NCI-H146 (cell line): ENCODE data around the gene UBE2L3.
"Not testable (repeated sequence)": the region's sequence is repeated elsewhere in the genome, so short reads cannot be mapped to it uniquely, and the experiment has no call there.

ENCODE experiments used
- DNase-seq: peaks from one replicate; lab custom pipeline; 2025; lab: John Stamatoyannopoulos, UW

The UBE2L3 gene

DNA sequence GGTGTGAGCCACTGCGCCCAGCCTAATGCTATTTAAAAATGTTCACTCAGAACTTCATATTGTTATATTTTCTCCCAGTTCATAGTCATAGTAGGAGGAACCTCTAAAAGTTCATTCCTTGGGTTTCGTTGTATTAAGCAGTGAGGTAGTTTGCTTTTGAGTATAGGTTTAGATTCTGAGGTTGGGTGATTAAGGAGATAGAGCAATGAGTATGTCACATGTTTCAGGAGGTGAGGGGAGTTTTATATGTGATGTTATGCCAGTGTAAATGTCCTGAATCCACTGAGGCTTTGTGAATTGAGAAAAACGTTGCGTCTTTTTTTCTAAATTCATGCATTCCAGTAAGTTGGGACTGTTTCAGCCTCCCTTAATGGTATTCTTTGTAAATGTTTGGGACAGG is 4.2 kb downstream of the UBE2L3 start:
- DNase-seq = no peak

DNA sequence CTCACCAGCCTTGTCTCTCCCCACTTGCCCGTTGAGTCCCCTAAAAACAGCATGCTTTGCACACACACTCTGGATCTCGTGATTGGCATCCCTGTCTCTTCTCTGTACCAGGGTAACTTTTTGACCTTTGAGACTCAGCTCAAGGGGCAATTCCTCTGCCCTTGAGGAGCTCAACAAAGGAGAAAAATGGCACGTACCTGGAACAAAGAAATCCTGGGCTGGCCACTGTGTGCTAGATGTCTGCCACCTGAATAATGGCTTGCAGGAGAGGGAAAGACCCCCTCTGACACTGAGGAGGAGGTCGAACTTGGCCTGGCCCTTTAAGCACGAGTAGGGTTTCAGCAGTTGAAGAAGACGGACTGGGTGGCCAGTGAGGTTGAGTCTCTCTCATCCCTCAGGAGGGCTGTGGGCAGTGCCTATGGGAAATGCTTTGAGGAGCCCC is 5.8 kb downstream of the UBE2L3 start:
- no peak for DNase-seq

DNA sequence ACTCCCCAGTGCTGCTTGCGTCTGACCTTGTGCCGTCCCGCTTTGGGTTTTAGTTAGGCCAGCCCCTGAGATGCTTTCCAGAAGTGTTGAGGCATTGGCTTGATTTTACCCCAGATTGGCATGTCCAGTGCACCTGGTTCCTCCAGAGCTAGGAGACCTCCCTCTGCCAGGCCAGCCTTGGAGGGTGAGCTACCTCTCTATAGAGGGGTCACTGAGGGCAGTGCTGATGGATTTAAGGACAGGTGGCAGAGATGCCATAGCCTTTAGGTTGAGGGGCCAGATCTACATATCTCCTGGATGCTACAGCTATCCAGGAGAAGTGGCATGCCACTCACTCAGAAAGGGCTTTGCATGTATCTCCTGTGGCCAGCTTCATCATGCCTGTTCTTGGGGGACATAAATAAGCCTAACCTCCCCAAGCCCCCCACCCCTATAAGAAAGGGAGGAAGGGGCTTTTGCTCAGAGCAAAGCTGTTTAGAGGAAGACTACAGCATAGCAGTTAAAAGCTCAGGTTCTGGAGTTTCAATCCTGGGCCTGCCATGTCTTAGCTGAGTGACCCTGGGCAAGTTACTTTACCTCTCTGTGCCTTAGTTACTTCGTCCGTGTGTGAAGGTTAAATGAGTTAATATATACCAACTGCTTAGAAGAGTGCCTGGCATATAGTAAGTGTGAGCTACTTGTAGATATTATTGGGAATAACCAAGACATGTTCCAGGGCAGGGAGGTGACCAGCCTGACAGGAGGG is 6.4 kb downstream of the UBE2L3 start:
- no peak for DNase-seq

DNA sequence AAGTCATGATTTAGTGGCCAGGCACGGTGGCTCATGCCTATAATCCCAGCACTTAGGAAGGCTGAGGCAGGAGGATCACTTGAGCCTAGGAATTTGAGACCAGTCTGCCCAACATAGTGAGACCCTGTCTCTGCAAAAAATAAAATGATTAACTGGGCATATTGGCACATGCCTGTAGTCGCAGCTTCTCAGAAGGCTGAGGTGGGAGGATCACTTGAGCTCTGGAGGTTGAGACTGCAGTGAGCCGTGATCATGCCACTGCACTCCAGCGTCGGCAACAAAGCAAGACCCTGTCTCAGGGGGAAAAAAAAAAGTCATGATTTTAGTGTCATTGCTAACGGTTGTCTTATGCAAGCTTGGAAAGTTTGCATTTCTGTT is 11.9 kb downstream of the UBE2L3 start:
- no peak for DNase-seq

DNA sequence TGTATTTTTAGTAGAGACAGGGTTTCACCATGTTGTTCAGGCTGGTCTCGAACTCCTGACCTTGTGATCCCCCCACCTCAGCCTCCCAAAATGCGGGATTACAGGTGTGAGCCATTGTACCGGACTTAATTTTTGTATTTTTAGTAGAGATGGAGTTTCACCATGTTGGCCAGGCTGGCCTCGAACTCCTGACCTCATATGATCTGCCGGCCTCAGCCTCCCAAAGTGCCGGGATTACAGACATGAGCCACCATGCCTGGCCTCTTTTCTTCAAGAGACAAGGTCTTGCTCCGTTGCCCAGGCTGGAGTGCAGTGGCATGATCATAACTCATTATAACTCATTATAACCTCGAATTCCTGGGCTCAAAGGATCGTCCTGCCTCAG is 13.1 kb downstream of the UBE2L3 start:
- not testable (repeated sequence) for DNase-seq

DNA sequence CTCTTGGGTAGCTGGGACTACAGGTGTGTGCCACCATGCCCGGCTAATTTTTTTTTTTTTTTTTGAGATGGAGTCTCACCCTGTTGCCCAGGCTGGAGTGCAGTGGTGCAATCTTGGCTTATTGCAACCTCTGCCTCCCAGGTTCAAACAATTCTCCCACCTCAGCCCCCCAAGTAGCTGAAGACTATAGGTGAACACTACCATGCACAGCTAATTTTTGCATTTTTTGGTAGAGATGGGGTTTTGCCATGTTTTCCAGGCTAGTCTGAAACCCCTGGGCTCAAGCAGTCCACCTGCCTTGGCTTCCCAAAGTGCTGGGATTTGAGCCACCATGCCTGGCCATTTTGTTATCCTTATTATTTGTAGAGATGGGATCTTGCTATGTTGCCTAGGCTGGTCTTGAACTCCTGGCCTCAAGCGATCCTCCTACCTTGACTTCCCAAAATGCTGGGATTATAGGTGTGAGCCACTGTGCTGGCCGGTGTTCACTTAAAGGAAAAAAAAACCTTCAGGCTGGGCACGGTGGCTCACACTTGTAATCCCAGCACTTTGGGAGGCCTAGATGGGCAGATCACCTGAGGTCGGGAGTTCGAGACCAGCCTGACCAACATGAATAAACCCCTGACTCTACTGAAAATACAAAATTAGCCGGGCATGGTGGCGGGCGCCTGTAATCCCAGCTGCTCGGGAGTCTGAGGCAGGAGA is 13.6 kb downstream of the UBE2L3 start:
- DNase-seq = not testable (repeated sequence)

DNA sequence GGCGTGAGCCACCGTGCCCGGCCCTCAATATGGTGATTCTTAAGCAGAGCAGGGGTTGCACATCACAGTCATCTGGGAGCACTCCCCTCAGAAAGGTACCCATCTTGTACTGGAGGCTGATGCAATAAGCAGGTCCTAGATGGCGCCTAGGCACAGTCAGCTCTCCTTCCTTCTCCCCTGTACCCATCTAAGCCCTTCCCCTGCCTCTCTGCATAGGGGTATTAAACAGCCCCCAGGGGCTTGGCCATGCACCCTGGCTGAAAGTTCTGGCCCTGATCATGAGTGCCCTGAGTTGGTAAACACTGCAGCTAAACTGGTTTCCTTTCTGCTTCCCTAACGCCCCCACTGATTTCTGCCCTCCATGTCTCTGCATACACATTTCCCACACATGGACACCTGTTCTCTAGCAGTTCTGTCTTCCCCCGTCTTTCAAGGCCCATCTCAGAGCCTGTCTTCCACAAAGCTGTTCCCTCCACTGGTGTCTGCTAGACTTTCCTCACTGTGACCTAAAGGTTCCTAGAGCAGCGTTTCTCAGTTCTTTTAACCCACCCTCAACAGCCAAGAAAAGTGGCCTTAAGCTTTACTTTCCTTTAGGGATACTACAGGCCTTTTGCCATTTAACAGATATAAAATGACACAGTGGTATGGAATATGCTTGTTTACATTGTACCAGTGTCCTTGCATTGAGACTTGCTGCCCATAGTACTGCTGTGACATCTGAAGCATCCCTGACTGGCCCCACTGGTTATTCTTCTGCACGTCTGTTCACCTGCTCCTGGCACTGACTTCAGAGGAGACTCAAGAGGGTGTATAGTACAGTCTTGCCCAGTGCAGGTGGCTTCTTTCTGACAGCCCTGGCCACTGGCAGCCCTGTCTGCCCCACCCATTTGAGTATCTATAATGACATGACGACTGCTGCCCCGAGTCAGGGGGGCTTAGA is 15.6 kb downstream of the UBE2L3 start:
- no peak for DNase-seq

DNA sequence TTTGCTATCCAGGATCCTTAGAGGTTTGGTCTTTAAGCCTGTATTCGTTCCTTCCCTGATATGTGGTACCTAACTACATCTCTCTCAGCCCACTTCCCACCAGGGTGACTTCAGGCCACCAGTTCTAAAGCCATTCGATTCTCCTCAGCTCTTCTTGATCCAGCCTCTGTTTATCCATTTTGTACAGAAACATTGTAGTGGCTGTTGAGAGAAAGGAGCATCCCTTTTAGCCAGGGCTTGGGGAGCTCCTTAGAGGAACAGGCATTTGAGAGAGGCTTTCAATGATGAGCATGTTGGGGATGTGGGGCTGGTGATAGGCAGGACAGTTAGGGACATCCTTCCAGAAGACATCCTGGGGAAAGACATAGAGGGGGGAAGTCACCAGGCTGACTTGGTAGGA is 17.9 kb downstream of the UBE2L3 start:
- no peak for DNase-seq

DNA sequence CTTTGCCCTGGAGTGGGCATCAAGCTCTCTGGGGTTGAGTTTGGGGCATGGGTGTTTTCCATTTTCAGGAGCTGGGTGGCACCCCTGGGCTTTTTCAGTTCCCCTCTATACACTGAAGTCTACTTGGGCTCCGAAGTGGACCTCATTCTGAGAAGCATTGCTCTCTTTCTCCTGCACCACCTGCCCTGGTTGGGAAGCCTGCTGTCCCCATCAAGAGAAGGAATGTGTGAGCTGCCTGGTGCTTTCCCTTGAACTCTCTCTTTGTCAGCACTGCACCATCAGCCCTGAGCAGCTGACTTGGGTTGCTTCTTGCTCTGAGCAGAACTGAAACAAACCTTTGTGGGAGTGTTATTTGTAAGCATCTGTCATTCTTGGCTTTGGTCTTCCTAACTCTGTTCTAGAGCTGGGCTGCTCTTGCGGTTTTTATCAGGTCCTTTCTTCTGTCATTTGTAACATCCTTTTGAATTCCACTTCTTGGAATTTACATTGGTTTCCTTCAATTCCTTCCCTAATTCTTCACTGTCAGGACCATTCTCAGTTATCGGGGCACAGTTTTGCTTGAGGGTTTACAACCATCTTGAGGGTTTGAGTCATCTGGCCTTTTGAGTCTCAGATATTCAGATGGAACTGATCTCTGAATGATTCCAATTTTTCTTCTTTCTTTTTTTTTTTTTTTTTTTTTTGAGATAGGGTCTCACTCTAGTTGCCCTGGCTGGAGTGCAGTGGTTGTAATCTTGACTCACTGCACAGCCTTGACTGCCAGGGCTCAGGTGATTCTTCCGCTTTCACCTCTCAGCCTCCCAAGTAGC is 20.5 kb downstream of the UBE2L3 start:
- no peak for DNase-seq

DNA sequence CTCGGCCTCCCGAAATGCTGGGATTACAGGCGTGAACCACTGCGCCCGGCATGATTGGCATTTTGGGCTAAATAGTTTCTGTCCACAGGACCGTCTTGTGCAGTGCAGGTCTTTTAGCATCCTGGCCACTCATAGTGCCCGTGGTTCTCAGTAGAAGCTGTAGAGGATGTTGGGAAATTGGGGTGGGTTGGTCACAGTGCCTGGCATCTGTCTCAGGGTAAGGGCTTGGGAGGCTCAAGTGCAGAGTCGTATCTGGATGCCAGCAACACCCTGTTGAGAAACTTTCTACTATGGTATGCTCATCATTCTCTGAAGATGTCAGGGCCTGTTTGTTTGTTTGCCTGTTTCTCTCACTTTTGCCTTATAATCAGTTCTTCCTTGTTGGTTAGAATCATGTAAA is 21.9 kb downstream of the UBE2L3 start:
- DNase-seq = no peak

DNA sequence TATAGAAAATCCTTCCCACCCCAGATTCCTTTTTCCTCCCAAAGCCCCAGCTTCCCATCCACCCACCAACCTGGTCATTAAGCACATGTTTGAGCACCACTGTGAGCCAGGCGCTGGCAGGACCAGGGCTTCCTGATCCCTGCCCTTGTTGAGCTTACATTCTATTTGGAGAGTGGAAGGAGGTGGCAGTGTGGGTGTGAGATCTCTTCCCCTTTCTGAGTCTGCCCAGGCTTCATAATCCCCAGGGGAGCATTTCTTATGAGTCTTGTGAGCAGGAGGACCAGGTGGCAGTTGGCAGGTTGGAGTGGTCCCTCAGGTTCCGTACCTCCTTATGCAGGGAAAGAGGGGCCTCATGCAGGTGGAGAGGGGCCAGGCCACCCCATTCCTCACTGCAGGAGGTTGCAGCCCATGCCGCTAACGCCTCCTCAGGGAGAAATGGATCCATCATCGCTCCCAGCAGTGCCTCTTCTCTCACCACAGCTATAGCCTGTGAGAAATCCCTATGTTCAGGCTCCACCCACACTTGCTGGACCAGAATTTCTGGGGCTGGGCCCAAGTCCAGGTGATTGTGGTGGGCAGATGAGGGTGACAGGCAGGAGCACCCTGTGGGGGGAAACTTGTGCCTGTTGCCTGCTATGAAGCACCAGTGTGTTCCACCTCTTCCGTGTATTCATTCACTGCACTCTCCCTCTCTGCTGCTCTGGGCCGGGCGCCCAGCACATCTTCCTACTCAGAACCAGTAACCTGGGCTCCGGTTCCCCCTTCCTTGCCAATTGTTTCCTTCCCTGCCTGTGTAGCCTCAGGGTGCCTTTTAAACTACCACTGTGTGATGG is 23.5 kb downstream of the UBE2L3 start:
- no peak for DNase-seq

DNA sequence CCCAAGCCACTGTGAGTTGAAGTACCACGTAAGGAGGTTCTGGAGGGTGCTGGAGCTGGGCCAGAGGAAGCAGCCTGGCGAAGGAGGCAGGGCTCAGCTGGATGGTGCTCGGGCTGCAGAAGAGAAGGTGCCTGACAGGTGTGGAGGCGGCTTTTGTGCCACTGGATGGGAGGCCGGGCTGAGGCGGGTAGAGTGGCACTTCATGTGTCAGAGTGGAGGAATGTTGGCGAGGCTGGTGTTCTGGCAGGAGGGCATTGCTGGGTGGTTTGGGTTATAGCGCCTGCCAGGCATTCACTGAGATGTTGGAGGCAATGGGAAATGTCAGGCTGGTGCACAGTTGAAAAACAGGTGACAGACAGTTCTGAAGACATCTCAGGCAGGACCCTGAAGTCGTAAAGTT is 24.2 kb downstream of the UBE2L3 start:
- no peak for DNase-seq

DNA sequence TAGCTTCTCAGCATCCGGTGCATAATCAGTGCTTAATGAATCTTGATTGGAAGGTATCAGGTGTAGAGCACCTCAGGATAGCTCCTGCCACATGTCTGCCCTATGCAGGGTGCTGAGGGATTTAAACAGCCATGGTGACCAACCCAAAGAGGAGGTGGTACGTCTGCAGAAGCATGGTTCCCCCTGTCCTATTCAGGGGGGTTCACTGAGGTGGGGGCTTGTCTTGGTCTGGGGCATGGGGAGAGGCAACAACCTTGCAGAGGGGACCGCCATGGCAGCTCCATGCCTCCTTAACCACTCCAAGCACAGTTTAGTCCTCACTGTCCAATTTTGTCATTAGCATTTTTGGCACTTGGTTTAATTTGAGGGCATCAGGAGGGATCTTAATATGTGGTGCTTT is 24.9 kb downstream of the UBE2L3 start:
- no peak for DNase-seq

DNA sequence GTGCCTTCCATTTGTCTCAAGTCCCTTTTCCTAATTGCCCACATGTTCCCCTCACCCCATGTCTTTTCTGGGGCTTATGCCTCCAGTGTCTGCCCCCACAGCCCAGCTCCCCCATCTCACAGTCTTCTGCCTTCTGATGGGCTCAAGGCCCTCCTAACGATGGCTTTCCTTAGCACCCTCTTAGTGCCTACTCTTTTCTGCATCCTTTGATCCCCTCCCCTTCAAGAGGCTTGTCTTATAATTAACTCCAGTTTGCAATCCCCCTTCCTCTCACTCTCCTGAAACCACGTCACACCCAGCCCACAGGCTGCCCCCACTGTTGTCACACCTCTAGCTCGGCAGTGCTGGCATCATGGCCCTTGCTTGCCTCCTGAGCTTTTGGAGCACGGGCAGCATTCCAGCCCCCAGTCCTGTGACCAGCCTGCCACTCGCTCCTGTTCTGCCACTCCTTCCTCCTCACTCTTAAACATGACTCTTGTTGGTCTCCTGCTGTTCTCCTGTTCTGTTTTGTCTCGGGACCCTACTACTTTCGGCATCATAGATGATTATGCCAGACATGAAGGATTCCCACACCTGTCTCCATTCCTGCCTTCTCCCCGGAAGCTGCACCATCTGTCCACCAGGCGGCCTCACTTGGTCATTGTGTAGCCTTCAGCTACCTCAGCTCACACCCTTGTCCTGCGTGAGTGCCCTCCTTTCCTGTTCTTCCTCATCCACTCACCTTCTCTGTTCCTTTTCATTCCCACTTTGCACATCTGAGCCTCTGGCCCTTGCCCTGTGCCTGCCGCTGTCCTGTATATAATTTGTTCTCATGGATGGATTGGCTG is 26.1 kb downstream of the UBE2L3 start:
- no peak for DNase-seq

DNA sequence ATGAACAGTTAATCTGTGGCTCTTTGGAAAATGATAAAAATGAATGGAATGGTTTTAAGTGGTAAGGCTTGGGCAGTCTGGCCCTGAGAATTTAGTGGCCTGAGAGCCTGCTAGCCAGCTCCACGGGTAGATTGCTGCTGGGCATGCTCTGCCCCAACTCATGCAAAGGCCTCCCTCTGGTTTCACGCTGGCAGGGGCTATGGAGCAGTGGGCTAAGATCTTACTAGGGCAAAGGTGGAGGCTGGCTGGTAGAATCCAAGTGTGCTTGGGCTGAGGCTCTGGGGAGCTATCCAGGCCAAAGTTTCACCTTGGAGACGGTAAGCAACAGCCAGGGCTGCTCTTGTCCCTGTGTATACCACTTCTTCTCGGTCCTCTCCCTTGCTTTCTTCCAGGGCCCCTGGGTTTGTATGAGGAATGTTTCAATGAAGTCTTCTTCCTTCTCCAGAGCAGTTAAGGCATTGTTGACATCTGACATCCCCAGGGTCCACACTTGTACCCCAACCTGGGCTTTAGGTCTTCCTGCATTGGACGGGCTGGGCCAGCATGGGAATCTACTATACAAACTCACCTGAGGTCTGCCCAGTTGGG is 27.4 kb downstream of the UBE2L3 start:
- no peak for DNase-seq

DNA sequence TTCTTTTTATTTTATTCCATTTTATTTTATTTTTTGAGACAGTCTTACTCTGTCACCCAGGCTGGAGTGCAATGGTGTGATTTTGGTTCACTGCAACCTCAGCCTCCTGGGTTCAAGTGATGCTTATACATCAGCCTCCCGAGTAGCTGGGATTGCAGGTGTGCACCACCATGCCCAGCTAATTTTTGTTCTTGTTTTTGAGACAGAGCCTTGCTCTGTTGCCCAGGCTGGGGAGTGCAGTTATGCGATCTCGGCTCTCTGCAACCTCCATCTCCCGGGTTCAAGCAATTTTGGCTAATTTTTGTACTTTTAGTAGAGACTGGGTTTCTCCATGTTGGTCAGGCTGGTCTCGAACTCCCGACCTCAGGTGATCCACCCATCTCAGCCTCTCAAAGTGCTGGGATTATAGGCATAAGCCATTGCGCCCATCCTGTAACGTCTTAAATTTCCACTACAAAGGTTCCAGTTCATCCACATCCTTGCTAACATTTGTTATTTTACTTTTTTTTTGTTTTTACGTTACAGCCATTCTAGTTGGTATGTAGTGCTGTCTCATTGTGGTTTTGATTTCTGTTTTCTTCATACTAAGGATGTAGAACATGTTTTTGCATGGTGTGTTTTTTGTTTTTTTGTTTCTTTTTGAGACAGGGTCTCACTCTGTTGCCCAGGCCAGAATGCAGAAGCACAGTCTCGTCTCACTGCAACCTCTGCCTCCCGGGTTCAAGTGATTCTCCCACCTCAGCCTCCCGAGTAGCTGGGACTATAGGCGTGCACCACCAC is 29.0 kb downstream of the UBE2L3 start:
- not testable (repeated sequence) for DNase-seq

DNA sequence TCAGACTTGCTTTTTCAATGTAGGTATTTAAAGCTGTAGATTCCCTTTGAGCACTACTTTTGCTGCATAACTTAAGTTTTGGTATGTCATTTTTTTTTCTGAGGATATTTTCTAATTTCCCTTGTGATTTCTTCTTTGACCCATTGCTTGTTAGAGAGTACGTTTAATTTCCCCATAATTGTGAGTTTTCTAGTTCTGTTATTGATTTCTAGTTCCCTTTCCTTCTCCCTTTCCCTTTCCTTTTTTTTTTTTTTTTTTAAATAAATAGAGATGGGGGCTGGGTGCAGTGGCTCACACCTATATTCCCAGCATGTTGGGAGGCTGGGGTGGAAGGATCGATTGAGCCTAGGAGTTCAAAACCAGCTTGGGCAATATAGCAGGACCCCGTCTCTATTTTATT is 30.8 kb downstream of the UBE2L3 start:
- no peak for DNase-seq

DNA sequence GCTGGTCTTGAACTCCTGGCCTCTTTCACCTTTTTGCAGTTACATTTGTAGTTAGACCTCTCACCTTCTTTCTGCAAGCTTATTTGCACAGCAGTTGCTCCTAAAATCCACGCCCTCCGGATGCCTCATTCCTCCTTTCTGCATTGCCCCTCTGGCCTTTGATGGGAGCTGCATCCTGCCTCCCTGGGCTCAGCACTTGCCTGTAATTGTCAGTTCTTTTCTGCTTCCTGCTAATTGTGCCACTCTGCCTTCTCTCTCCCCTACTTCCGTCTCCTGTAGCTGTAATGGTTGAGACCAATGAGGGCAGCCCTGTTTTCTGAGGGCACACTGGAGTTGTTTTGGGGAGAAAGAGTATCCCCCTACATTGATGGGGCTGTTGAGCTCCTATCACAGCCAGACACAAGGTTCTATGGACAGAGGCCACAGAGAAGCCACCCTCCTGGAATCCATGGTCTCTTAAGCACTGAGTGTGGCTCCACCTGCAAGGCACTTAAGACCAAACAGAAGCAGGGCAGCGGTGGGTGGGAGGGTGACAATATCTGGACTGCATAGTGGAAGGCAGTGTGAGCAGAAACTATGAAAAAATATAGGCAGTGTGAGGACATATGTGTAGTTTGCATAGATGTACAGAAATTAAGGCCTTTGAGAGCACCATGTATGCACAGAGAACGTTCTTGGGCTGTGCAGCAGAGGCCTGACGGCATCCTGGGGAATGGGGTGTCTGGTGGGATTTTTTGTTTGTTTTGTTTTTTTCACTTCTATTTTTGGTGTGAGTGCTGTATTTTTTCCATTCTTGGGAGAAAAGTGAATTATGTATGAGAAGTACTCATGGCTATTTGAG is 31.8 kb downstream of the UBE2L3 start:
- no peak for DNase-seq
